Stimulated activated CD8-positive, alpha-beta memory T cell treated with anti-CD3 and anti-CD28 coated beads, Interleukin-4, amount 100 ng/mL, for 24 hours (primary cell): Measurements from ENCODE around the gene GRIK1.

ENCODE experiments used
- DNase-seq: peaks from one replicate; pipeline ENCODE4 v3.0.0-alpha.2; 2020; ENCODE audit warnings: low read depth

The GRIK1 gene

DNA sequence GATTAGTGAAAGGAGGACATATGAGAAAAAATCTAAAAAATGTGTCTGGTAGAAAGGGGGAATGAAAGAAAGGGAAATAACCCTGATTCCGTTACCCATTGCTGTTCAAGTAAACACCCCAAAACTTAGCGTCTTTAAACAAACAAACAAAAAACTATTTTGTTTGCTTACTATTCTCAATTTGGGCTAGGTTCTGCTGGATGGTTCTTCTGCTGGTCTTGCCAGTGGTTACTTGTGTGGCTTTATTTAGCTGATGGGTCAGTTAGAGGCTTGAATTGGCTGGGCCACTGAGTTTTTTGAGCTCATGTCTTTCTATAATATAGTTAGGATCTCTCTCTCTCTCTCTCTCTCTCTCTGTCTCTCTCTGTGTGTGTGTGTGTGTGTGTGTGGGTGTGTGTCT lies 112.1 kb downstream of the GRIK1 start:
- DNase-seq, result no peak

DNA sequence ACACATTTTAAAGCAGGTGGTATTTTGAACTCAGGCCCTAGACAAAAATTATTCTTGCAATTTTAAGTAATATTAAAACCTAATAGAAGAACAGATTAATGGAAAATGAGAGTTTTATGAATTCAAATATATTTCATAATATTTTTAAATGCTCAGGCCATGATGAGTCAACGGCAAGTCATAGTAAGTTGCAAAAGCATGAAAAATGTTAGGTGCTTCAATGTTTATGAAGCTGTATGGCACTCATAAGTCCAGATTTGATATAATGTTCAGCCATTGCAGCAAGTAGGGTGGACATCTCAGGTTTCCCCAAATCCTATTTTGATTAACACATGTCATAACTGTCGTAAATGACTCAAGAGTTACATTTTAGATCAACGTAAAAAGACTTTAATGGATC lies 112.6 kb downstream of the GRIK1 start:
- DNase-seq, result no peak

DNA sequence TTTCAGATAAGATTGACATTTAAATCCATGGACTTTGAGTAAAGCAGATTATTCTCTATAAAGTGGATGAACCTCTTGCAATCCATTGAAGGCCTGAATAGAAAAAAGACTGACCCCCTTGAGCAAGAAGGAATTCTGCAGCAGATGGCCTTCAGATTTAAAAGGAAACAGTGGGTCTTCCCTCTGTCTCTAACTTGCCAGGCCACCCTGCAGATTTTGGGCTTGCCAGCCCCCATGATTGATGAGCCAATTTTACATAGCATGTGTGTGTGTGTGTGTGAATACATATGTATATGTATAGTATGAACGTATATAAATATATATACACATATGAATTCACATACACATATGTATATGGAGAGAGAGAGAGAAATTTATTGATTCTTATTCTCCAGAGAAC lies 113.4 kb downstream of the GRIK1 start:
- DNase-seq, result no peak

DNA sequence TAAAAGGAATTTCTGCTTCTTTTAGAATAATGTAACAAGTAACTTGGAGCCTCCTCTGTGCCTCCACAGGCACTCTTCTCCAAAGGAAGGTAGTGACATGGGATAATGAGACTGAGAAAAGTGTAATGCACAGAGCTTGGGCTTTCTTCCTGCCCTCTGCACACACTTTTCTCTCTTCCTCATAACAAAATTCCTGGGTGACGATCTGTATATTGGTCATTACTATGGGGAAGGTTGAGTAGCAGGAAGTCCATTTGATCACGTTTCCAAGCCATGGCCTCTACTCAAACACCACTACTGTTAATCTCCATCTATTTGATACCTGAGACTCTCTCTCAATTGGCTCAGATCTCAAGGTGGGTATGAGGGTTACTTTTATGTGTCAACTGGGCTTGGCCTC lies 113.9 kb downstream of the GRIK1 start:
- DNase-seq, result no peak

DNA sequence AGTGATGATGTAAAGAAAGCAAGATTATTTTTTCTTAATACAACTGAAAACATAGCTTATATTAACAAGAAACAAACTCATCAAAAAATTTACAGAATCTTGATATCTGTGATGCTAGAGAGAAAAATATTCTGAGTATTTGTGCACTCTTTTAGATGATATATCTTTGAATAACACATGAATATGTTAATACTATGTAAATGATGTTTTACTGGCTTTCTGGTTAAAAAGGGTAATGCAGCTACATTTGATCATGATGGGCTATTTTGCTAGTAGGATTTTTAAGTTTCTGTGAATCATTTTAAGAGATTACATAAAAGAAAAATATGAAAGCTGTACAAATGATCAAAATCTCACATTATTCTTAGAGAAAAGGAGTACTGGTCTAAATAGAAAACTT lies 114.5 kb downstream of the GRIK1 start:
- DNase-seq, result no peak

DNA sequence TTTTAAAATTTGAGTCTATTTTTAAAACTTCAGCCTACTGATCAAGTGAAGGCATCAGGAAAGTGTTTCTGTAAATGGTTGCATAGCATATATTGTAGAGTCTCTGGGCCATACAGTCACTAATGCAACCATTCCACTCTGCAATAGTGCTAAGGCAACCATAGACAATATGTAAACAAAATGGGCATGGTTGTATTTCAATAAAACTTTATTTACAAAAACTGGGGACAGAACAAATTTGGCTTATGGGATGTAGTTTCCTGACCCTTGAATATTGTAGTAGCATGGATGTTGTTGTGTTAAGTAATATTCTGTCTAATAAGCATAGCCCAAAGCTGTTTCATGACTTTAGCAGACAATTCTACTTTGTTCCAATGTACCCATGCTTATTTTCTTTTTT lies 117.7 kb downstream of the GRIK1 start:
- DNase-seq, result no peak

DNA sequence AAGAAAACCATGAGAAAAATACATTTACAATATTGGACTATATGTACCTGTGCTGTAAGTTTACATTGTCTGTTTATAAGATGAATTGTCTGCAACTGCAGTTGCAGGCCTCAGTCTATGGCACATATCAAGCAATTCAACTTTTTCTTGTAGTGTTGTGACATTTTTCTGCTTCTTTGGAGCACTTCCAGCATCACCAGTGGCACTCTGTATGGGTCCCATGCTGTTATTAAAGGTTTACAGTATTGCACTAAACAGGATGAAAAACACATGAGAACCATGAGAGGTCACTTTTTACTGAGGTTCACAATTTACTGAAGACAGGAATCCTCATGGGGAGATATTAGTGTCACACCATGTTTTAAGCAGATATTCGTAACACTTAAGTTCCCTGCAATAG lies 118.6 kb downstream of the GRIK1 start:
- no peak for DNase-seq

DNA sequence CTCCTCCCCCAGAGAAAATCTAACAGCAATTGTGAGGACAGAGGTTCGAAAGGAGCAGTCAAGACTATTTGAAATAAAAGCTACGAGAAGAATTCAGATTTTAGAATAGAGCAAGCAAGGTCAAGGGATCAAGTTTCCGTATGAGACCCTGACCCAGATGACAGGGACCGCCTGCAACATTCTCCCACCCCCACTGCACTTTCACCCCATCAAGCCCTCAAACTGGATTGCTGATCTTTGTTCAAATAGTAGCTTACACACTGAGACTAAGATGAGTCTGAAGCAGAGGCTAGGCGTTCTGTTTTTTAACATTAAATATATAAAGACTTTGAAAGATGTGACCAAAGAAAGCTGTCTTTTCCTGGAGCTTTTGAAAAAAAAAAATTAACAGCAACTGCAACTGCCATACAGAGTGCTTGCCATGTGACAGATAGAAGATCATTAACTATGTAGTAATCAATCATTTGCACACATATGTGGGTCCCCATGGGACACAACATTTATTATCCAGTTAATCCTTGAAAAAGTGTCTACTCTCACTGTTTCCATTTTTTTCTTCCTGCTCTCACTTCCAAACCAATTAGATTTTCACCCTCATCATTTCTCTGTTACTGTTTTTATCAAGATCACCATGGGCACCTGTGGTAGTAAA lies 120.0 kb downstream of the GRIK1 start:
- DNase-seq, result no peak

DNA sequence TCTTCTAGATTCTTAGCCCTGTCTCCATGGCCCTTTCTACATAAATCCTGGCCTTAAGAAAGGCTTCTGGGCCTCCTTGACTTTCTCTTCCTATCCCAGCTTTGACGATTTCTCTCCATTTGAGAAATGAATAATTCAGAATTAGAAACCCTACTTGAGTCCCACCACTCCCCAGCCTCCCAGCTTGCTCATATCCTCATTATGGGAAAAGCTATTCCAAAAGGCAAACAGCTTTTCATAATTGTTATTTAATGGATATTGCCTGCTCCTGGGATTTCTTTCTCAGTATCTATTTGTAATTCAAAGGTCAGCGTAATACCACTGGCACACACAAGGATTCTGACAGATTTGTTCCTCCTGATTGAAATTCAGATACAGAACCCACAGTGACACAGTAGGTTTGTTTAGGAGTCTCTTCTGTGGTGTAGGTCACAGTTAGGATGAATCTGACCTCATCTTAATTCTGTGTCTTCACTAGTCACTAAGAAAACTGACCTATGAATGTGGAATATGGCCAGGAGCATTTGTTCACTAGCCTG lies 121.3 kb downstream of the GRIK1 start:
- no peak for DNase-seq

DNA sequence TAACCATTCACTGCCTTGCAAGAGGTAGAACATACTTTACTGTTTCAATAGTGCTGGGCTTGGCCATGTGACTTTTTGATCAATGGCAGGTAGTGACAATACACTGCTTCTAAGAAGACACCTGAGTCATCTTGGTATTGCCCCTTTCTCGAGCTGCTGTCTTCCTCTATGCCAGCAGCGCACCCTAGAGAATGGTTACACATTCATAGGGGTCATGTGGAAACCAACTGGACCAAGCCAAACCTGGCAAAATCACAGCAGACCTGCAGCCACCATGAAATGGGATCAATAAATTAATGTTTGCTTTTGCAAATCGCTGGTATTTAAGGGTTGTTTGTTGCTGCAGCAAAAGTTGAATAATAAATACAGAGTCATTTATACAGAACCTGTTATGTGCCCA lies 122.3 kb downstream of the GRIK1 start:
- DNase-seq, result no peak

DNA sequence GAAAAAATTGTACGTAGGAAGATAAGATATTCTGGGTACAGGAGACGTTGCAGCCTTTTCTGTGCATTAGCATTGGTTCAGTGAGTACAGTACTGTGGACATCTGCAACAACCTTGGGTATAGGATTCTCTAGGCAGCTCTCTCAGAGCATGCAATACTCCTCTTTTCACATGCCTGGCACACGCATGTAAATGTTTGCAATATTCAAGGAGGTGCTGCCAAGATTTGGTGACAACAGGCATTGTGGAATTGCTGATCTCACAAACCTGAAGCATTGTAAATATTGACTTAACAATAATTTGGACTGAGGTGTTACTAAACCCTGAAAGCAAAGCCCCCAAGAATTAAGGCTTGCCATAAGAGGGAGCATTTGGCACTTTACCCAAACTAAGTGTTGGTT lies 126.8 kb downstream of the GRIK1 start:
- DNase-seq, result no peak

DNA sequence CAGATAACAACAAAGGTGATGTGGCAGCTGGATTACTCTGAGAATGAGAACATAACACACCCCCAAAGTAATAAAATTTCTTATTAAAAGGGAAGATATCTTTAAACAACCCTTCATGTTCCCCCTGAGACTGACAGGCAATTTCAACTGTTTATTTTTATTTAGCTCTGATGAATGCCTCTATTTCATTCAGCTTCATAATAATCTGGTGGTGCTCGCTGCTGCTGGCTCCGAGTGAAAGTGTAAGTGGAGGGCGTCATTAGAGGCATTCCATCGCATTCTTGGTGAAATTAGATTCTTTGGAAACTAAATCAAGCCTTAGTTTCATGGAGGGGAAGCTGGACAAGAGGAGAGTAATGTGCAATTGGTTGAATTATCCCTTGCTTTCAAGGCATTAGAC lies 128.9 kb downstream of the GRIK1 start:
- no peak for DNase-seq

DNA sequence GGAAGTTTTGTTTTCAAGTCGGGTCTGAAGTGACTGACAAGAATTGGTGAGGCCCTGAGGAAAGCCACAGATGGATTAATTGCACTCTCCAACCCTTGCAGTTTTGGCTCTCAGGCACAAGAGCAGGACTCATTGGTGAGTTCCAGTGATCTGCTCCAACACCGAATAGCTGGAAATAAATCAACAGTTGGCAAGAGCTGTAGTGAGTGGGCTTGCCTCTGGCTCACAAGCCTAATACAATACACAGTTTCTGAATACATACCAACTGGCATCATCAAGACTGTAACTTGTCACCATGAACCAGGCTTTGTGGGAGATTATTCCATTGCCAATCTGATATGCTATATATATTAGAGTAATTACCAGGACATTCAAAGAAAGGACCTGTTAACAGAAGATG lies 131.6 kb downstream of the GRIK1 start:
- DNase-seq, result no peak

DNA sequence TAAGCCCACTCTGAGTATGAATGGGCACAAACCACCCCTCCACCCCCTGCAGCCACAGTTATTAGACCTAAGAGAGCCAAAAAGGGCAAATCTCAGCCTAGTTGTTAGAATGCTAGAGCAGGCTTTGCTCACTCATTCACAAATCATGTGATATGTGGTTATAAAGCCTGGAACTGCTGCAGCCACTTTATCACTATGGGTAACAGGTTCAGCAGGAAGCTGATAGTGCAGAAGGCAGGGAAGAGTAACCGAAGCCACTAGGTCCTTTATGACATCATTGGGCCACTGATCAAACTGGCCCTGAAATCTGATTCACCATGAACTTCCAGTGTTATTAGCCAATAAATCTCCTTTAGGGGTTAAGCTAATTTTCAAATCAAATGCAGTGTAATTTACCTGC lies 134.7 kb downstream of the GRIK1 start:
- DNase-seq, result no peak

DNA sequence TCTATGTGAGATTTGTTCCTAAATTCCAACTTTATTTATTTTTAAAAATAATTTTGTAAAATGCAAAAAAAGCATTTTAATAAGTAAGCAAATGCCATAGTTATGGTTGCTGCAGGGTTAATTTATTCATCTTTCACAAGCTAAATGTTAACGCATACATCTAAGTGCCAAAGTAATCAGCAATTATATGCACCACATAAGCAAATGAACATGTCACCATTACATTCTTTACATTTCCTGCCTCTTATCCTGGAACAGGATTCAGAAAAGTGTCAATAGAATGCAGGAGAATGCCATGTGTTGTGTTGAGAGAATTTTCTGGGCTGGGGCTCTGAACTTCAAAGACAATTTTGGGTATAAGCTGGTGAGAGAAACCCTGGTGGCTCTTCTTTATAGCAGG lies 136.6 kb downstream of the GRIK1 start:
- no peak for DNase-seq

DNA sequence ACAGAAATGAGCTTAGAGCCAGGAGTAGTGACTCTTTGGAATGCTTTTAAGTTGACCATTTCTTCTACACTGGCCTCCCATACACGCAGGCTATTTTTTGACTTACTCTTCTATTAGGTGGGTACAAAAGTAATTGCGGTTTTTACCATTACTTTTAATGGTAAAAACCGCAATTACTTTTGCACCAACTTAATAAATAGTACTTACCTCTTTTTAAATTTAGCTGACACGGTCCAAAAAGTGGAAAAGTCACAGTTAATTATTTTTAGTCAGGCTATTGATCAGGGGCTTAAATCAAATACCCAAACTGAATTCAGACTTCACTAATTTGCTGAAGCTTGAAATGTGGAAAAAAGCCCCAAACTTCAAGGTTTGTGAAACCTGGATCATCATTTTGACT lies 138.7 kb downstream of the GRIK1 start:
- DNase-seq, result no peak

DNA sequence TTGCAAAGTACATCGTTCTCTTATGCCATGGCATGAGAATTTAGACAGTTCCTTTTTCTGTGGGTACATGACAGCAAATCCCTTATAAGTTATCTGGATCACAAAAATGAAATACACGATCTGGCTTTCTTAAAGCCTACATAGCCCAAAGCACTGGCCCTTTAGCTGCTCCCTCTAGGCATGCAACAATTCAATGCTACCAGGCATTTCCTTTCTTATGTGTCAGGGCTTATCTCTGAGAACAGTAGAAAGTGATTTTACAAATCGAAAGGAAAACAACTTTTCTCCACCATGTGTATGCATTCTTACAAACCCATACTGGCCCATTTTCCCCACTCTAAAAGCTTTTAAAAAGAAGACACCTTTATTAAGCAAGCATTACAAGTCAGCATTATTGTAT lies 139.7 kb downstream of the GRIK1 start:
- DNase-seq, result no peak

DNA sequence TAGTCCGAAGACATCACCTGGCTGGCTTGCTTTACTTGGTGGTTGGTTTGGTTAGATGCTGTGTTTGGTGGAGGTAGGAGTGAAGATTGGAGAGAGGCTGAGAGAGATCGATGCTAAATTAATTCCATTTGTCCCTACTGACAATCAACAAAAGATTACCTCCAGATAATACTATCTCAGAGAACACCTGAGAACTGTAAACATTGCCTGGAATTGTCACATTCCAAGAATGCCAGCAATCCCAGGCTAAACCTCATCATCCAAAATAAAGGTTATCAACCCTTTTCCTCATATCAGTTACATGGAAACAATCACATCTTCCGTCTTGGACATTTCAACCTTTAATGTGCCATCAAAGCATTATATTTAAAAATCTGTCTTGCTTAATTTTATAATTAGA lies 141.0 kb downstream of the GRIK1 start:
- no peak for DNase-seq

DNA sequence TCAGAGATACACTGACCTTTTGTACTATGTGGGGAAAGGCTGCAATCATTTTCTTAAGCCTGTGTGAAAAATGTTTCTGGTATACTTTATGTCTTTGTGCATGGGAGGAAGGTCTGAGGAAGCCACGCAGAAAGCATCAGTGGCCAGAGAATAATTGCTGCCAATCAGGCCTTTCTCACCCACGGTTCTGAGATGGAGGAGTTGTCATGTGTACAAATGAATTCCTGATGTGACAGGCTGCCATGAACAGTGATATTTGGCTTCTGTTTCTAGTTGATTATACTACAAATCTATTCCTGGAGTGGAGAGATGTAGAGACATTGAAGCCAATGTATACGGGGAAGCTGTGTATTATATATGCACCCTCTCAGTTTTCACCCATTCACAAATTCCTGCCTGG lies 142.6 kb downstream of the GRIK1 start:
- no peak for DNase-seq

DNA sequence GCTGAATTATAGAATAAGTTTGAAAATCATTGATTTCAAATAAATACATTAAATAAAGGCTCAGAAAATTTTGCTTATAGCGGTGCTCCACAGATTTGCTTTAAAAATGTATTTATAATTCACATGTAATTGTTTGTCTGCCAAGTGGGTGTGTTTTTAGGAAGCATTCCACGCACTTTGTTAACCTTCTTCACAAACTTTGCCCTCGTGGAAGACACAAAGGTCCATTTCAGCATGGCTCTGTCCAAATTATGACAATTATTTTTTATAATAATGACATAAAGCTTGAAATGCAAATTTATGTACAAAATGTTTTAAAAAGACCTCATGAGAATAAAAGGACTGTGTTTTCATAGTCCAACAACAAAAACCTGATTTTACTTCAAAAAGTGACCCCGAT lies 146.1 kb downstream of the GRIK1 start:
- DNase-seq, result no peak

DNA sequence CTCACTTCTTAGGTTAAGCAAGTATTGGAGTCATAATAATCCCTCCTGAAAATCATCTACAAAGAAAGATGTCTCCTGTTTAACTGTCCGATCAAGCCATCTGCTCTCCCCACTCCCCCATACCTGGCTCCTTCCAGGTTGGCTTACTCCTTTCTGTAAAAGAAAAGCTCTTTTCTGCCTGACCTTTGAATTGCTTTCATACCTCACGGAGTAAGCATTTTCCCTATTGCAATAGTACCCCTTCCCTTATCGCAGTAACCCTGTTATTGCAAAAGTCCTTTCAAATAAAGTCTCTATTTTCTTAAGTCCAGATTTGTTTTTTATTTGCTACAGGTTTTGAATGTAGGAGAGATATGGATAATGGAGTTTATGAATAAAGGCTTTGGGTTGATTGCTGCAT lies 150.4 kb downstream of the GRIK1 start:
- DNase-seq, result no peak

DNA sequence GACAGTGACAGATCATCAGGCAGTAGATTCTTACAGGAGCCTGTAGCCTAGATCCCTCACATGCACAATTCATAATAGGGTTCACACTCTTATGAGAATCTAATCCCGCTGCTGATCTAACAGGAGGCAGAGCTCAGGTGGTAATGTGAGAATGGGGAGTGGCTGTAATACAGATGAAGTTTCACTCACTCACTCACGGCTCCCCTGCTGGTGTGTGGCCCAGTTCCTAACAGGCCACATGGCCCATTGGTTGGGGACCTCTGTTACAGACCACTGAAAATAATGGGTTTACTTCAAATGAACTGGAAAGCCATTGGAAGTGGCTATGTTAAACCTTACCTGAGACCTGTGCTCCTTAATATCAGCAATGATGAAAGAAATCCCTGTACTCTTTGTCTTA lies 151.0 kb downstream of the GRIK1 start:
- no peak for DNase-seq

DNA sequence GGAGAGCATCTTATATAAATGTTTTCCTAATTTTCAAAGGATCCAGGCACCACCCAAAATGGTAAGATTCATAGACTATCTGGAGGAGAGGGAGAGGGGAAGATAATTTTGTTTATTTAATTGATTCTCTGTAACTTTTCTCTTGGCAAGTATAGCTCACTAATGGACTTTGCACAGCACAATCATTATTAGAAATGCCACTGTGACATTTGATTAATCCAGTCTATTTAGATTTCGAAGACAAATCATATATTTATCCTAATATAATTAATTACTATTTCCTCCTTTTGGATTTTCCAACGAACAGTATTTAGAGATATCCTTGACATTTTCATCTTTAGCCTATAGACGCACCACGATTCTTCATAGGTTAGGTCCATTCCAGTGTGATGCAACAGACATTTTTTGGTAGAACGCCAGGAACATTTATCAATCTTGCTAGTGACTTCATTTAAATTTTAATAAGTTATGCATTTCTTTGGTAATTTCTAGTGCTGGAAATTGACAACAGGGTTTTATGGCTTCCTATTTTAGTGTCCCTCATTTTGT lies 152.4 kb downstream of the GRIK1 start:
- no peak for DNase-seq
